ENCODE results near the gene MDM2.

The MDM2 gene

GRCh38 chr12:68865399-68866164 lies 57.6 kb downstream of the MDM2 start:
- DNase-seq = peak in 6 of 42 donors; percentile 4 to 58 (median 42)
- intact Hi-C loops (cut with DNase I) = loop anchor here (5.0 kb wide), 1 partner anchor 202 kb away; no protein-coding TSS in a partner anchor

GRCh38 chr12:68866950-68867349 lies 59.0 kb downstream of the MDM2 start:
- intact Hi-C loops (cut with DNase I) = loop anchor here (5.0 kb wide), 1 partner anchor 200 kb away; no protein-coding TSS in a partner anchor
- no peak for DNase-seq

- no peak for DNase-seq
- intact Hi-C loops (cut with DNase I) = loop anchor here (5.0 kb wide), 1 partner anchor 200 kb away; no protein-coding TSS in a partner anchor
These were observed 59.6 kb downstream of the MDM2 start for GRCh38 chr12:68867606-68868005.

DNA sequence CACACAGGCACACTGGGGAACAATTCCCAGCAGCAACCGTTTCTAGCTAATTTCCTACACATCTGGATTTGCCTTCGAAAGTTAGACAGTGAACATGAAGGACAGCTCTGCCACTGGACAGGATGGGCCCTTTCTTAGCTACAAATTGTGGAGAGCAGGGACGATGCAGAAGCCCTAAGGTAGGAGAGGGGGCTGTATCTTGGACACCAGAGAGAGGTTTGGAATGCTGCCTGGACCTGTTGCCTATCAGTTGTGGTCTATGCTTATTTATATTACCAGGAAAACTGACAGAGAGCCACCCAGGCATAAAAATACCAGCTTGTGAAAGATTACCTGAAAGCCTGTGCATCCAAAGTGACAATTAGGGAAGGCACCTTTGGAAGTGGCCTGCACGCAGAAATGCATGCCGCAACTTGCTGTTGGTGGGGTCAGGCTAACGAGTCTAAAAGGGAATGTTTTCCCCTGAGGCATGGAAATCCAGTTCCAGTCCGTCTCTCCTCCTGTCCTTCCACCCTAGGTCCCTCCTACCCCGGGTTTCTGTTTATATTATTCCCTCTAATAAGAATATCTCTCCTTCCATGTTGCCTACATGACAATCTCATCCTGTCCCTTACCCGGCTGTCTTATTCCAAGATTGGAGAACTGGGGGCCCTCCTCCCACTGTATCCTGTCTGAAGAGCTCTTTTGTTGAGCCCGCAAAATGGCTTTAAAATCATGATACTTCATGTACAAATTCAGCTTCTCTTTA lies 60.2 kb downstream of the MDM2 start:
- intact Hi-C loops (cut with DNase I) = loop anchor here (5.0 kb wide), 1 partner anchor 199 kb away; no protein-coding TSS in a partner anchor
- no peak for DNase-seq

DNA sequence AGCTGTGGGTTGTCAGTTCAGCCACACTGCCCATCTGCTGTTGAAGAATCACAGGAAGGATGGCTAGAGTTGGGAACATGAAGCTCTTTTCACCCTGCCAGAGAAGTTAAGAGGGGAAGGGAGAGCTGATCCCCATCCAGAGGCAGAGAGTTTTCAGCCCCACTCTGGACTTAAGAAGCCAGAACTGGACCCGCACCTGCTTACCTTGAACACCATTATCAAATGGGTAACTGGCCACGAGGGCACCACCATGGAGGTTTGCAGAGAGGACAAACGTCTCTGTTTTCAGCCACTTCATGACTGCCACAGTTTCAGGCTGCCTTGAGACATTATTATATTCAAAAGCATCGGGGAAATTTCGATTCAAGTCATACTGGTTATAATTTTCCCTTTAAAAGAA lies 62.0 kb downstream of the MDM2 start:
- intact Hi-C loops (cut with DNase I) = no loop called here
- no peak for DNase-seq

GRCh38 chr12:68870443-68870842 lies 62.5 kb downstream of the MDM2 start:
- intact Hi-C loops (cut with DNase I) = no loop called here
- no peak for DNase-seq

- intact Hi-C loops (cut with DNase I) = no loop called here
- no peak for DNase-seq
These were observed 63.4 kb downstream of the MDM2 start for GRCh38 chr12:68871396-68871795.

DNA sequence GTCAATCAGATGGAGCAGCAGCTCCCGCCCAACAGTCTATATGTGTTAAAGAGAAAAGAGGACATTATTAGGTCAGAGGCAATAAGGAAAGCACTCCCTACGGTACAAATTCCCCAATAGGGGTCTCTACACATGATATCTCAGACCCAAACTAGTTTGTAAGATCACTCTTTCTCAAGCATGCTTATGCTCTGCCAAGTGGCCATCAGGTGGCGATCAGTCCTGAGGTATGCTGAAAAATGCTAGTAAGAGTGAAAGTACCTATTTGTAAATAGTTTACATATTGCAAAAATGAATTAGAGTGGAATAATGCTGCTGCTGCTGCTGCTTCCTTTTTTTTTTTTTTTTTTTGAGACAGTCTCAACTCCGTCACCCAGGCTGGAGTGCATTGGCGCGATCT lies 63.9 kb downstream of the MDM2 start:
- intact Hi-C loops (cut with DNase I) = no loop called here
- DNase-seq = no peak

DNA sequence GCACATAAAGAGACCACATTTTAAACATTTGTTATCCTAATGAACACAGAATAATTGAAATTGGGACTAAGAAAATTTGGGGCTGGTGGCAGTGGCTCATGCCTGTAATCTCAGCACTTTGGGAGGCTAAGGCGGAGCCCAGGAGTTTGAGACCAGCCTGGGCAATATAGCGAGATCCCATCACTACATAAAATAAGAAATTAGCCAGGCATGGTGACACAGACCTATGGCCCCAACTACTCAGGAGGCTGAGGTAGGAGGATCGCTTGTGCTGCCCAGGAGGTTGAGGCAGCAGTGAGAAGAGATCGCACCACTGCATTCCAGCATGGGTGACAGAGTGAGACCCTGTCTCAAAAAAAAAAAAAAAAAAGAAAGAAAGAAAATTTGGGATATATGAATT lies 65.3 kb downstream of the MDM2 start:
- intact Hi-C loops (cut with DNase I) = no loop called here
- DNase-seq = no peak

DNA sequence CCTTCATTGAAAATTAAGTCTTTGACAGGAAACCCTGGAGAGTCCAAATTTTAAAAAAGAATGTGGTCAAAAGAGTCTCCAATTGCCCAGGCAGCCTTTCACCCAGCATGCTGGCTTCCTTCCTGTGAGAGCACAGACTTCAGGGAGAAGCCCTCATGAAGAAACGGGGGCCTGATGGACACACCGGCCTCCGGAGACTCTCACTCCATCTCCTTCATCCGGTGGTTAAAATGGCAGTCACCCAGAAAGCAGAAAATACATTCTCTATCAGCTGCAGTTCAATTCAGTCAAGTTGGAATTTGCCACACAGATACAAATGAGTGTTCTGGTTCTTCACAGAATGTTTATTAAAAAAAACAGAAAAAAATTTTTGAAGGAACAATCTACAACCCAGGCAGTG lies 68.5 kb downstream of the MDM2 start:
- intact Hi-C loops (cut with DNase I) = no loop called here
- DNase-seq = peak in 16 of 42 donors; percentile 6 to 64 (median 36)

- intact Hi-C loops (cut with DNase I) = no loop called here
- DNase-seq = no peak
These were observed 69.6 kb downstream of the MDM2 start for GRCh38 chr12:68877583-68877982.

DNA sequence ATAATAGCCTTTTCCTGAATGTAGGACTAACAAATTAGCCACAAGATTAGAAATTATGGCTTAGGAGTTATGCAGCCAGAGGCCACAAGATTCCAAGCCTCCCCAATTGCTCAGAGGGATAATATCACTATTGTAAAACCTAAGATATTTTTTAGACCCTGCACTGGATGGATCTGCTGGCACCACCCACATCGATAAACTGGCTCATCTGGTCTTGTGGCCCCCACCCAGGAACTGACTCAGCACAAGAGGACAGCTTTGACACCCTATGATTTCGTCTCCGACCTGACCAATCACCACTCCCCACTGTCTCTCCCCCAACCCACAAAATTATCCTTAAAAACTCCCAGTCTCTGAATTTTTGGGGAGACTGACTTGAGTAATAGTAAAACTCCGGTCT lies 70.3 kb downstream of the MDM2 start:
- no peak for DNase-seq
- intact Hi-C loops (cut with DNase I) = no loop called here

DNA sequence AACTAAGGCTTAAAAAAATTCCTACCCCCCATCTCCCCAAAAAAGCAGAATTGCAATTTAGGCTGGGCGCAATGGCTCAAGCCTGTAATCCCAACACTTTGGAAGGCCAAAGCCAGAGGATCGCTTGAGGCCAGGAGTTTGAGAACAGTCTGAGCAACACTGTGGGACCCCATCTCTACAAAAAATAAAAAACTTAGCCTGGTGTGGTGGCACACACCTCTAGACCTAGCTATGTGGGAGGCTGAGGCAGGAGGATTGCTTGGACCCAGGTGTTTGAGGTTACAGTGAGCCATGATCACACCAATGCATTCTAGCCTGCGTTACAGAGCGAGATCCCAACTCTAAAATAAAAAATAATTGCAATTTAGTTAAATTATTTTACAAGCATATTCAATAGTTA lies 70.9 kb downstream of the MDM2 start:
- intact Hi-C loops (cut with DNase I) = no loop called here
- DNase-seq = no peak

DNA sequence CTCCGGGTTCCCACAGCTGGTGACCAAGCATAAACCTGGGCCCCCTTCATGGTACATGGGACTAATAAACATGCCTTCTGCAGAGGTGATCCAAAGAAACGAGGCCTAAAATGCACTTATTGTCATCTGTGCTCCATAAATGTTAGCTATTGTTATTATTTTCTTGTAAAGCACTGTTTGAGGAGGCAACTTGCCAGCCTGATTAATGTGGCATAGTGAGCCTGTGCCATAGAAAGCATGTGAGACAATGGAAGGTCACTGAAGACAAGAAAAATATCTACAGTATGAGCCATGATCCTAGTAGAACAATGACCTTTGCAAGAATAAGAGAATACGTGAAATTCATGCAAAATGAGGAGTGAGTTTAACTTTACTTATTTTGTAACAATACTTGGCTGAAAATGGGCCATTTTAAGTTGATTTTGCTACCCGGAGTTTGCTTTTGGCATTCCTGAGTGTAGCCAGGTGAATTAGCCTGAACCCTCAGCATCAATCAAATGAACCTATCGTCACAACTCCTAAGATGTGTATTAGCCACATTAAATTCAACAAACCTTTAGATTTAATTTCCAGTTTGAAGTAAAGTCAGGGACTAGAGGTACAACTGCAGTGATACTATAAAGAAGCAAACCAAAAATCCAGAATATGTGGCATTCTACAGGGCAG lies 72.8 kb downstream of the MDM2 start:
- intact Hi-C loops (cut with DNase I) = no loop called here
- peak in 3 of 42 donors; percentile 9 to 68 (median 23) for DNase-seq

DNA sequence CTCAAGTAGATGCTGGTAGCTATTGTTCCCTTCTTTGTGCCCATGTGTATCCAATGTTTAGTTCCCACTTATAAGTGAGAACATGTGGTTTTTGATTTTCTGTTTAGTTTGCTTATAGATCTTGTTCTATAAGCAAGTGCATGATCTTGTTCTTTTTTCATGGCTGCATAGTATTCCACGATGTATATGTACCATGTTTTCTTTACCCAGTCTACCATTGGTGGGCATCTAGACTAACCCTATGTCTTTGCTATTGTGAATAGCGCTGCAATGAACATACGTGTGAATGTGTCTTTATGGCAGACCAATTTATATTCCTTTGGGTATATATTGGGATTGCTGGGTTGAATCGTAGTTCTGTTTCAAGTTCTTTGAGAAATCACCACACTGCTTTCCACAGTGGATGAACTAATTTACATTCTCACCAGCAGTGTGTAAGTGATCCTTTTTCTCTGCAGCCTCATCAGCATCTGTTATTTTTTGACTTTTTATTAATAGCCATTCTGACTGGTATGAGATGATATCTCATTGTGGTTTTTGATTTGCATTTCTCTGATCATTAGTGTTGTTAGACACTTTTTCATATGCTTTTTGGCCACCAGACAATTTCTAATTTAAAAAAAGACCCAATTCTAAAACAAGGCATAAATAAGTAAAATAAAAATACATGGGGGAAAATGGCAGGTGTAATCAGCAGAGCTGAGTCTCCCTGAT lies 74.4 kb downstream of the MDM2 start:
- intact Hi-C loops (cut with DNase I) = no loop called here
- no peak for DNase-seq

DNA sequence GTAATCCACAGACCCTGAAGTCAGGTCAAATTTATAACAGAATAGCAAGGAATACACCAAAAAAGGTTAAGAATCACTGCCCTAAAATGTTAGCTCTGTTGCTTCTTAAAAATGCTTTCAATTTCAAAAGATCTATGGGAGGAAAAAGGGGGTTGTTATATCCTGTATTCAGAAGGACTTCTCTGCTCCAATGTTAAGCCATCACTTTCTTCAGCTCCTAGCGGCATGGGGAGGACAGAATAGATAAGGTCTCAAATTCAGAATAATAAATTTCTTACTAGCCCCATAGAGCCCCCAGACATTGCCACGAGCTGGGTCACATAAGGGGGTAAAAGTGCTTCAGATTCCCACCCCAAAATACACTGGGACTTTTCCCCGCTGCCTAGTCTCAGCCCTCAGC lies 75.2 kb downstream of the MDM2 start:
- intact Hi-C loops (cut with DNase I) = no loop called here
- no peak for DNase-seq

- no peak for DNase-seq
- intact Hi-C loops (cut with DNase I) = no loop called here
These were observed 76.3 kb downstream of the MDM2 start for GRCh38 chr12:68884251-68884650.

GRCh38 chr12:68885381-68885780 lies 77.4 kb downstream of the MDM2 start:
- intact Hi-C loops (cut with DNase I) = no loop called here
- no peak for DNase-seq

Data from head of caudate nucleus (tissue), 42 donors.